ENCODE measurements around the gene QARS1.

Gene QARS1

GRCh38 chr3:49111347-49111746 lies 6.8 kb upstream of the QARS1 start:
- ChIA-PET POLR2A (interaction anchor here (0.5 to 1.9 kb wide), 2 partner anchors 9 to 358 kb away, joined by 3 to 11 read pairs; partner anchors contain the start of gene USP19), CTCF (interaction anchor here (0.7 to 1.1 kb wide), 2 partner anchors 9 to 17 kb away, joined by 3 to 5 read pairs; partner anchors contain the start of gene QRICH1)
- DNase-seq (ENCODE audit: extremely low spot score), result no peak
- no peak for TF ChIP-seq CTCF (IDR thresholded peaks at IDR 0.05; ENCODE audit: control extremely low read depth, extremely low read depth, low read depth, missing control alignments)

GRCh38 chr3:49110780-49111179 lies 6.2 kb upstream of the QARS1 start:
- no peak for DNase-seq (ENCODE audit: extremely low spot score)
- ChIA-PET POLR2A (interaction anchor here (0.5 to 1.9 kb wide), 3 partner anchors 10 to 359 kb away, joined by 3 to 11 read pairs (median 3); partner anchors contain the start of gene USP19), CTCF (interaction anchor here (0.7 to 1.1 kb wide), 2 partner anchors 9 to 17 kb away, joined by 3 to 5 read pairs; partner anchors contain the start of gene QRICH1)
- TF ChIP-seq CTCF (IDR thresholded peaks at IDR 0.05; ENCODE audit: control extremely low read depth, extremely low read depth, low read depth, missing control alignments), result no peak

- ChIA-PET CTCF (interaction anchor here (0.9 kb wide), 1 partner anchor 120 kb away, joined by 3 read pairs; no protein-coding TSS in a partner anchor), POLR2A (interaction anchor here (1.1 to 1.9 kb wide), 2 partner anchors 12 to 14 kb away, joined by 3 to 6 read pairs; partner anchors contain the start of genes QRICH1 and USP19)
- no peak for TF ChIP-seq CTCF (IDR thresholded peaks at IDR 0.05; ENCODE audit: control extremely low read depth, extremely low read depth, low read depth, missing control alignments)
- DNase-seq (ENCODE audit: extremely low spot score), result no peak
These were observed 3.8 kb upstream of the QARS1 start for GRCh38 chr3:49108346-49108745.

- no peak for DNase-seq (ENCODE audit: extremely low spot score)
- POLR2A ChIA-PET, result interaction anchor here (0.5 to 1.5 kb wide), 3 partner anchors 10 to 26 kb away, joined by 3 to 6 read pairs (median 5); partner anchors contain the start of gene QRICH1
- TF ChIP-seq CTCF (IDR thresholded peaks at IDR 0.05; ENCODE audit: control extremely low read depth, extremely low read depth, low read depth, missing control alignments), result no peak
- CTCF ChIA-PET, result interaction anchor here (1.0 to 2.5 kb wide), 3 partner anchors 11 to 341 kb away, joined by 3 to 18 read pairs (median 4); partner anchors contain the start of genes NDUFAF3 and QRICH1
These were observed 518 bp downstream of the QARS1 start for GRCh38 chr3:49104052-49104426.

- ChIA-PET POLR2A (no interaction called here), CTCF (no interaction called here)
- no peak for DNase-seq (ENCODE audit: extremely low spot score)
- no peak for TF ChIP-seq CTCF (IDR thresholded peaks at IDR 0.05; ENCODE audit: control extremely low read depth, extremely low read depth, low read depth, missing control alignments)
These were observed 4.4 kb downstream of the QARS1 start for GRCh38 chr3:49100046-49100615.

- no peak for DNase-seq (ENCODE audit: extremely low spot score)
- TF ChIP-seq CTCF (IDR thresholded peaks at IDR 0.05; ENCODE audit: control extremely low read depth, extremely low read depth, low read depth, missing control alignments), result no peak
- ChIA-PET POLR2A (no interaction called here), CTCF (no interaction called here)
These were observed 5.5 kb downstream of the QARS1 start for GRCh38 chr3:49098910-49099630.
